GM12878 (cell line): ENCODE measurements around the gene CDK16. TPM values are rescaled to one million over a fixed set of nuclear protein-coding genes. Genes with fewer than 3 reads are reported as not detected.

Source experiments
- ASH2L ChIP-seq: fragments of 300-600, 200-600 bp; sonication (generic); IDR thresholded peaks from 2 replicates; pipeline ENCODE4 v1.6.1; 2017; ENCODE audit warnings: low read depth, mild to moderate bottlenecking, borderline replicate concordance
- CREB1 ChIP-seq: IDR thresholded peaks from 2 replicates; pipeline ENCODE4 v1.6.1; 2012; ENCODE audit warnings: low read depth, mild to moderate bottlenecking, inconsistent platforms
- CREM ChIP-seq: IDR thresholded peaks from 2 replicates; pipeline ENCODE4 v1.6.1; 2014; ENCODE audit warnings: antibody characterized with exemption, low read depth
- CTCF ChIP-seq, 3 experiments: IDR thresholded peaks in 2 of 3; conservative IDR thresholded peaks in 1 of 3; 2 replicates each; pipeline ENCODE4 v1.5.1; 2011; ENCODE audit warnings: low read depth in 3 of 3, low read length in 3 of 3, mild to moderate bottlenecking in 3 of 3, control low read depth in 2 of 3, moderate library complexity in 2 of 3, inconsistent platforms in 1 of 3, mixed read lengths in 1 of 3; ENCODE audit not compliant: control insufficient read depth in 2 of 3, insufficient read depth in 1 of 3; ENCODE audit errors: extremely low read depth in 1 of 3
- EGR1 ChIP-seq, 2 experiments: IDR thresholded peaks; 1 replicate in 1 of 2; 2 replicates in 1 of 2; pipeline ENCODE4 v1.6.1; 2011 to 2012; ENCODE audit warnings: low read depth in 2 of 2, low read length in 2 of 2, borderline replicate concordance in 1 of 2, mild to moderate bottlenecking in 1 of 2, moderate library complexity in 1 of 2
- EZH2 ChIP-seq: IDR thresholded peaks from 2 replicates; pipeline ENCODE4 v1.6.1; 2012; ENCODE audit warnings: low read depth, mild to moderate bottlenecking, control low read depth, inconsistent platforms, low read length, borderline replicate concordance; ENCODE audit not compliant: control insufficient read depth
- HDAC2 ChIP-seq: fragments of 200-600 bp; sonication (generic); IDR thresholded peaks from 2 replicates; pipeline ENCODE4 v1.6.1; 2017
- HDGF ChIP-seq: fragments of 450-650 bp; IDR thresholded peaks from 2 replicates; pipeline ENCODE4 v1.6.1; 2016; ENCODE audit warnings: antibody characterized with exemption
- IKZF2 ChIP-seq, 2 experiments: fragments of 450-650 bp; IDR thresholded peaks; 2 replicates each; pipeline ENCODE4 v1.6.1; 2017; ENCODE audit warnings: mild to moderate bottlenecking in 2 of 2, moderate library complexity in 2 of 2
- NFYB ChIP-seq: IDR thresholded peaks from 2 replicates; pipeline ENCODE4 v1.6.1; 2011; ENCODE audit warnings: low read depth, mild to moderate bottlenecking, low read length, improper control_type of control experiment, moderate library complexity; ENCODE audit not compliant: insufficient read depth
- PML ChIP-seq: IDR thresholded peaks from 2 replicates; pipeline ENCODE4 v1.6.1; 2012; ENCODE audit warnings: low read length, inconsistent platforms
- RAD21 ChIP-seq: IDR thresholded peaks from 2 replicates; pipeline ENCODE4 v1.6.1; 2011; ENCODE audit warnings: mild to moderate bottlenecking, low read depth, low read length, moderate library complexity; ENCODE audit not compliant: insufficient read depth
- RCOR1 ChIP-seq: conservative IDR thresholded peaks from 2 replicates; pipeline ENCODE4 v1.6.1; 2012; ENCODE audit warnings: low read depth, low read length, improper control_type of control experiment
- RFX5 ChIP-seq: IDR thresholded peaks from 2 replicates; pipeline ENCODE4 v1.6.1; 2011; ENCODE audit warnings: low read depth, low read length, improper control_type of control experiment
- SP1 ChIP-seq: IDR thresholded peaks from one replicate; pipeline ENCODE4 v1.6.1; 2011; ENCODE audit warnings: low read depth, low read length
- SREBF2 ChIP-seq: IDR thresholded peaks from 2 replicates; pipeline ENCODE4 v1.6.1; 2012; ENCODE audit warnings: mild to moderate bottlenecking, low read length
- SUZ12 ChIP-seq: fragments of 200-600 bp; sonication (generic); IDR thresholded peaks from one replicate; pipeline ENCODE4 v1.6.1; 2018; ENCODE audit warnings: antibody characterized with exemption, mild to moderate bottlenecking; ENCODE audit not compliant: unreplicated experiment
- ZNF384 ChIP-seq: IDR thresholded peaks from 2 replicates; pipeline ENCODE4 v1.6.1; 2012; ENCODE audit warnings: low read depth, mild to moderate bottlenecking, low read length, improper control_type of control experiment, borderline replicate concordance
- polyA plus RNA-seq, 11 experiments: library from polyadenylated mRNA; depleted of rRNA in 4 of 11; unstranded in 6 of 11; stranded (reverse) in 5 of 11; fragments of >200 nt; fragmentation: Nextera tagmentation in 4 of 11; fragmentation: Illumina TruSeq in 1 of 11; extraction: Ambion mirVana in 4 of 11; extraction: Trizol in 1 of 11; gene quantifications; 1 replicate in 1 of 11; 2 replicates in 10 of 11; pipeline versions ENCODE4 v1.2.1 to v1.2.3, GENCODE V29; 2011 to 2016; ENCODE audit warnings: inconsistent platforms in 2 of 11, missing spikeins in 2 of 11, low read depth in 1 of 11
- total RNA-seq, 4 experiments: library from RNA; depleted of rRNA in 3 of 4; stranded (reverse); fragments of >200 nt in 3 of 4; fragmentation: Illumina TruSeq in 1 of 4; extraction: Trizol in 1 of 4; gene quantifications; 2 replicates each; pipeline versions ENCODE4 v1.2.1 to v1.2.3, GENCODE V29; 2013 to 2021
- TF ChIP-seq, protein P1 (sequence below): fragments of 450-650 bp; IDR thresholded peaks from 2 replicates; pipeline ENCODE4 v1.6.1; 2016; ENCODE audit warnings: mild to moderate bottlenecking
- TF ChIP-seq, protein P2 (sequence below): IDR thresholded peaks from 2 replicates; pipeline ENCODE4 v1.6.1; 2011; ENCODE audit warnings: low read depth, low read length, improper control_type of control experiment, borderline replicate concordance
- TF ChIP-seq, protein P3 (sequence below): fragments of 450-650 bp; IDR thresholded peaks from 2 replicates; pipeline ENCODE4 v1.6.1; 2017; ENCODE audit warnings: low read depth, mild to moderate bottlenecking, moderate library complexity
- TF ChIP-seq, protein P4 (sequence below): fragments of 450-650 bp; IDR thresholded peaks from 2 replicates; pipeline ENCODE4 v1.6.1; 2016; ENCODE audit warnings: mild to moderate bottlenecking, moderate library complexity, borderline replicate concordance

The CDK16 gene
- total and polyA plus RNA-seq, 10 of the 15 experiments (the other 5 are each of a cell fraction or from before 2014, with no cell fraction given): 2.4 to 75.1 (median 48.2) TPM

DNA sequence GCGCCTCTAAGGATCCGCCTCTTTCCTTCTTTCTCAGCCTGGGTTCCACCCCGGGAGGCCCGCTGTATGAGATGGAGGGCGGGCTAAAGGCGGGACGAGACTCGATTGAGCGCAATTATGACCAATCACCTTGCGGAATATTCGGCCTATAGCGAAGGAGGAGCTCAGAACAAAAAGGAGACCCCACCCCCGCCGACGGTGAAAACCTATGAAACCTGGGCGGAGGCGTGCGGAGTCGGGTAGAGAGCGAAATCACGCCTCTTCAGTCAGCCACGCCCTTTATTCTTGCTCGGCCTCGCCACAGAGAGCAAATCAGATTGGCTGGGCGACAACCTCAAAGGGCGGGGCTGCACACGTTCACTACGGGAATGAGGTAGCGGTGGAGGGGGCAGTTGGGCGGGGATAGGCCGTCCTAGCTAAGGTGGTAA, 615 bp upstream of the CDK16 start (continued):
- TF ChIP-seq, protein P1, sequence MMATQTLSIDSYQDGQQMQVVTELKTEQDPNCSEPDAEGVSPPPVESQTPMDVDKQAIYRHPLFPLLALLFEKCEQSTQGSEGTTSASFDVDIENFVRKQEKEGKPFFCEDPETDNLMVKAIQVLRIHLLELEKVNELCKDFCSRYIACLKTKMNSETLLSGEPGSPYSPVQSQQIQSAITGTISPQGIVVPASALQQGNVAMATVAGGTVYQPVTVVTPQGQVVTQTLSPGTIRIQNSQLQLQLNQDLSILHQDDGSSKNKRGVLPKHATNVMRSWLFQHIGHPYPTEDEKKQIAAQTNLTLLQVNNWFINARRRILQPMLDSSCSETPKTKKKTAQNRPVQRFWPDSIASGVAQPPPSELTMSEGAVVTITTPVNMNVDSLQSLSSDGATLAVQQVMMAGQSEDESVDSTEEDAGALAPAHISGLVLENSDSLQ: peak; percentile 98
- TF ChIP-seq CREB1 (peak; percentile 57), SP1 (peak; percentile 79), NFYB (peak; percentile 85), EZH2 (no peak), RAD21 (no peak), RCOR1 (no peak), IKZF2 (IDR thresholded peaks at IDR 0.05) (no peak), ZNF384 (no peak), RFX5 (peak; percentile 62), HDGF (peak; percentile 95), CTCF (IDR thresholded peaks at IDR 0.05 in 2 of 3, conservative IDR thresholded peaks at IDR 0.05 in 1 of 3; ENCODE audit: control insufficient read depth in 2 of 3, extremely low read depth in 1 of 3, insufficient read depth in 1 of 3, low read depth in 3 of 3, low read length in 3 of 3) (no peak), EGR1 (IDR thresholded peaks at IDR 0.05; ENCODE audit: borderline replicate concordance in 1 of 2, low read depth in 2 of 2, low read length in 2 of 2) (peak in 1 of 2 experiments; percentile 50; a peak in 1 of 3 replicates), CREM (peak; percentile 26; the same call in 1 of the 2 replicates), PML (no peak), SREBF2 (no peak), ASH2L (no peak), SUZ12 (no peak), HDAC2 (no peak)
- TF ChIP-seq, protein P2, sequence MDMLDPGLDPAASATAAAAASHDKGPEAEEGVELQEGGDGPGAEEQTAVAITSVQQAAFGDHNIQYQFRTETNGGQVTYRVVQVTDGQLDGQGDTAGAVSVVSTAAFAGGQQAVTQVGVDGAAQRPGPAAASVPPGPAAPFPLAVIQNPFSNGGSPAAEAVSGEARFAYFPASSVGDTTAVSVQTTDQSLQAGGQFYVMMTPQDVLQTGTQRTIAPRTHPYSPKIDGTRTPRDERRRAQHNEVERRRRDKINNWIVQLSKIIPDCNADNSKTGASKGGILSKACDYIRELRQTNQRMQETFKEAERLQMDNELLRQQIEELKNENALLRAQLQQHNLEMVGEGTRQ: no peak
- TF ChIP-seq, protein P3, sequence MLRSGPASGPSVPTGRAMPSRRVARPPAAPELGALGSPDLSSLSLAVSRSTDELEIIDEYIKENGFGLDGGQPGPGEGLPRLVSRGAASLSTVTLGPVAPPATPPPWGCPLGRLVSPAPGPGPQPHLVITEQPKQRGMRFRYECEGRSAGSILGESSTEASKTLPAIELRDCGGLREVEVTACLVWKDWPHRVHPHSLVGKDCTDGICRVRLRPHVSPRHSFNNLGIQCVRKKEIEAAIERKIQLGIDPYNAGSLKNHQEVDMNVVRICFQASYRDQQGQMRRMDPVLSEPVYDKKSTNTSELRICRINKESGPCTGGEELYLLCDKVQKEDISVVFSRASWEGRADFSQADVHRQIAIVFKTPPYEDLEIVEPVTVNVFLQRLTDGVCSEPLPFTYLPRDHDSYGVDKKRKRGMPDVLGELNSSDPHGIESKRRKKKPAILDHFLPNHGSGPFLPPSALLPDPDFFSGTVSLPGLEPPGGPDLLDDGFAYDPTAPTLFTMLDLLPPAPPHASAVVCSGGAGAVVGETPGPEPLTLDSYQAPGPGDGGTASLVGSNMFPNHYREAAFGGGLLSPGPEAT: no peak
- TF ChIP-seq, protein P4, sequence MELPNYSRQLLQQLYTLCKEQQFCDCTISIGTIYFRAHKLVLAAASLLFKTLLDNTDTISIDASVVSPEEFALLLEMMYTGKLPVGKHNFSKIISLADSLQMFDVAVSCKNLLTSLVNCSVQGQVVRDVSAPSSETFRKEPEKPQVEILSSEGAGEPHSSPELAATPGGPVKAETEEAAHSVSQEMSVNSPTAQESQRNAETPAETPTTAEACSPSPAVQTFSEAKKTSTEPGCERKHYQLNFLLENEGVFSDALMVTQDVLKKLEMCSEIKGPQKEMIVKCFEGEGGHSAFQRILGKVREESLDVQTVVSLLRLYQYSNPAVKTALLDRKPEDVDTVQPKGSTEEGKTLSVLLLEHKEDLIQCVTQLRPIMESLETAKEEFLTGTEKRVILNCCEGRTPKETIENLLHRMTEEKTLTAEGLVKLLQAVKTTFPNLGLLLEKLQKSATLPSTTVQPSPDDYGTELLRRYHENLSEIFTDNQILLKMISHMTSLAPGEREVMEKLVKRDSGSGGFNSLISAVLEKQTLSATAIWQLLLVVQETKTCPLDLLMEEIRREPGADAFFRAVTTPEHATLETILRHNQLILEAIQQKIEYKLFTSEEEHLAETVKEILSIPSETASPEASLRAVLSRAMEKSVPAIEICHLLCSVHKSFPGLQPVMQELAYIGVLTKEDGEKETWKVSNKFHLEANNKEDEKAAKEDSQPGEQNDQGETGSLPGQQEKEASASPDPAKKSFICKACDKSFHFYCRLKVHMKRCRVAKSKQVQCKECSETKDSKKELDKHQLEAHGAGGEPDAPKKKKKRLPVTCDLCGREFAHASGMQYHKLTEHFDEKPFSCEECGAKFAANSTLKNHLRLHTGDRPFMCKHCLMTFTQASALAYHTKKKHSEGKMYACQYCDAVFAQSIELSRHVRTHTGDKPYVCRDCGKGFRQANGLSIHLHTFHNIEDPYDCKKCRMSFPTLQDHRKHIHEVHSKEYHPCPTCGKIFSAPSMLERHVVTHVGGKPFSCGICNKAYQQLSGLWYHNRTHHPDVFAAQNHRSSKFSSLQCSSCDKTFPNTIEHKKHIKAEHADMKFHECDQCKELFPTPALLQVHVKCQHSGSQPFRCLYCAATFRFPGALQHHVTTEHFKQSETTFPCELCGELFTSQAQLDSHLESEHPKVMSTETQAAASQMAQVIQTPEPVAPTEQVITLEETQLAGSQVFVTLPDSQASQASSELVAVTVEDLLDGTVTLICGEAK: no peak
